Renal cortex interstitium (tissue), 11 donors: Measurements from ENCODE around the gene ILKAP. TPM values are rescaled to one million over a fixed set of nuclear protein-coding genes. Genes with fewer than 3 reads are reported as not detected.

Experiments
- DNase-seq, 11 donors: peaks; one replicate each; pipeline ENCODE4 v3.0.0-alpha.2; 2013; ENCODE audit warnings: low read depth in 9 of 11, low spot score in 4 of 11; ENCODE audit errors: extremely low read depth in 1 of 11
- polyA plus RNA-seq, 3 donors: library from polyadenylated mRNA; unstranded; fragments of 120-200 nt; gene quantifications; one replicate each; pipeline ENCODE4 v1.2.1, GENCODE V29; 2013; ENCODE audit not compliant: insufficient read length in 3 of 3

Gene ILKAP
- polyA plus RNA-seq, 3 donors: 42.5 to 53.3 (median 47.0) TPM

DNA sequence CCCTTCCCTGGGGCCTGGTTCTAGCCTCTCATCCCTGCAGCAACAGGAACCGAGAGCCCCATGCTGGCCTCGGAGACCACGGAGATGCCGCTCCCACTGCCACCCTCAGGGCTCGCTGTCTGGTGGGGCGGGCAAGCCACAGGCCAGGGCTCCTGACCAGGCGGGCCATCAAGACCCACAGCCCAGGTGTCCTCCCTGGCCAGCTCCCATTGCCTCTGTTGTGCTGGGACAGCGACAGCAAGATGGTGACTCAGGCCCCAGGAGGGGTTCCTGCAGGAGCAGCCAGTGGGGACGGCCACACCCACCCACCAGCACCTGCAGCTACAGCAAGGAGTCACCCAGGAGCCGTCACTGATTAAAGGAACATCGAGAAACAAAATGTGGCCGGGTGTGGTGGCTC lies 57.6 kb downstream of the ILKAP start:
- DNase-seq: no peak

DNA sequence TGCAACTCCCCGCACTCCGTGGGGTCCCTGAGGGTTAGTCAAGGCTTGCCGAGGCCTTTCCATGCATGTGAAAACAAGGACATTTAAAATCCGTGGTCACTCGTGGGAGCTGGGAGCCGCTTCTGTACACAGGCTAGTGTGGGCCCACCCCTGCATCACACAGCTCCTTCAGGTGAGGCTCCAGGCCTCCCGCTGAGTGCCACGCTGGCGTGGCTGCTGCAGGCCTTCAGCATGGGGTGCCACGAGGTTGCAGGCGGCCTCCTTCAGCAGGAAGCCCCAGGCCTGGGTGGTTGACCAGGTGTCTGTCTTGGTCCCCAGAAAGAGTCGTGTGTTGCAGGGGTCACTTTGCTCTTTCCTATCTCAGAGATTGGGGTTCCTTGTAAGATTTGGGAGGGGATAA lies 58.4 kb downstream of the ILKAP start:
- no peak for DNase-seq

DNA sequence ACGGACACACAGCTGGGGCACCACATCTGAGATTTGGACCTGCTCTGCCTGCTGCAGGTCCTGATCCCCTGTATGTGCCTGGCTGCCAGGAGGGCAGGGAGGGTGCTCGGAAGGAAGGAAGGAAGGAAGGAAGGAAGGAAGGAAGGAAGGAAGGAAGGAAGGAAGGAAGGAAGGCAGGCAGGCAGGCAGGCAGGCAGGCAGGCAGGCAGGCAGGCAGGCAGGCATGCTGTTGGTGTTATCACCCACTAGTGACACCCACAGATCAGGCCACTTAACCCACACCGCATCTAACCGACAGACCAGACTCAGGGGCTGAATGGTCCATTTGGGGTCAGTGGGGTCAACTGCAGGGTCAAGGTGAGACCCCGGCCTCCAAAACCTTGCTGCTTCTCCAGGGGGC lies 59.2 kb downstream of the ILKAP start:
- no peak for DNase-seq

GRCh38 chr2:238143239-238143951 lies 60.1 kb downstream of the ILKAP start:
- DNase-seq: no peak

DNA sequence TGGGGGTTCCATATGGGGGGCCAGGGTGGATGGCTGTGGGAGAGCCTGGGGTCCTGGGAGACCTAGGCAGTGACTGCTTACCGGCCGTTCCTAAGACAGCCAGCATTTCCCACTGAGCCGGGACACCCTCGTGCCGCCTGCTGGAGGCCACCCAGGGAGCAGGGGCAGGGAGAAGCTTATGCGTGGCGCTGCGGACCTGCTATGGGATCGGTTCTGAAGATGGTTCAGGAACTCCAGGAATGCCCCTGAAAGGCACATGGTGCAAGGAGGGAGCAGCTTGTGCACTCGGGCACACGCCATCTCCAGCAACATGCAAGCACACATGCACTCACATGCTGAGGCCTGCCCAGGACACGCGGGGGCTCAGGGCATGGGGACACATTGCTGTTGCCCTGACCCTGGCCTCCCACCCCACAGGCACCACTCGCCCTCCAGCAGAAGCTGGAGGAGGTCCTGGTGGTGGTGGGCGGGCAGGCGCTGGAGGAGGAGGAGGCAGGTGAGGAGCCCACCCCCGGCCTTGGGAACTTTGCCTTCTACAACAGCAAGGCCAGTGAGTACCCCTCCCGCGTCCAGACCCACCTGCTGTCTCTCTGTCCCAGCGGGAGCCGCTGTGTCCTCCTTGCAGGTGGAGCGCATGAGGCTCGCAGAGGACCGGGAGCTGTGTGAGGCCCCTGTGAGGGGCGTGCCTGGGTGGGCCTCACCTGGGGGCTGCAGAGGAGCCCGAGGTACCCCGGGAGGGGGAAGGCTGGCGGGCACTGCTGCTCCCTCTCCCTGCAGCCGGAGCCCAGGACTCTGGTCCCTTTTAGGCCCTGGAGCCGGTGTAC lies 60.9 kb downstream of the ILKAP start:
- no peak for DNase-seq

GRCh38 chr2:238141541-238142318 lies 61.8 kb downstream of the ILKAP start:
- no peak for DNase-seq

- no peak for DNase-seq
Observed at GRCh38 chr2:238140721-238141540, 62.6 kb downstream of the ILKAP start.

DNA sequence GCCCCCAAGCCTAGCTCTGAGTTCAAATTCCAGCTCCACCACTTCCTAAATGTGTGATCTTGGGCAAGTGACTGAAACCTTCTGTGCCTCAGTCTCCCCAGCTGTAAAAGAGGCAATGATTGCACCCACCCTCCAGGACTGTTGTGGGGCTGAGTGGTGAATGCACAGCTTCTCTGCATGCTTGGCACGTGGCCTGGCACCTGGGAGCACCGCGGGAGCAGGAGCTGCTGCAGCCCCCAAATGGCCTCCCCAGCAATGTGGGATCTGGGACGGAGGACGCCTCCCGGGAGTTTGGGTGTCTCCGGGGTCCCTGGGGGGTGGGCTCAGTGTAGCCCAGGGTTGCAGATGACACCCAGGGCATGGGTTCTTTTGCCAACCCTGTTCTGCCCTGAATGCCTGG lies 63.5 kb downstream of the ILKAP start:
- no peak for DNase-seq

DNA sequence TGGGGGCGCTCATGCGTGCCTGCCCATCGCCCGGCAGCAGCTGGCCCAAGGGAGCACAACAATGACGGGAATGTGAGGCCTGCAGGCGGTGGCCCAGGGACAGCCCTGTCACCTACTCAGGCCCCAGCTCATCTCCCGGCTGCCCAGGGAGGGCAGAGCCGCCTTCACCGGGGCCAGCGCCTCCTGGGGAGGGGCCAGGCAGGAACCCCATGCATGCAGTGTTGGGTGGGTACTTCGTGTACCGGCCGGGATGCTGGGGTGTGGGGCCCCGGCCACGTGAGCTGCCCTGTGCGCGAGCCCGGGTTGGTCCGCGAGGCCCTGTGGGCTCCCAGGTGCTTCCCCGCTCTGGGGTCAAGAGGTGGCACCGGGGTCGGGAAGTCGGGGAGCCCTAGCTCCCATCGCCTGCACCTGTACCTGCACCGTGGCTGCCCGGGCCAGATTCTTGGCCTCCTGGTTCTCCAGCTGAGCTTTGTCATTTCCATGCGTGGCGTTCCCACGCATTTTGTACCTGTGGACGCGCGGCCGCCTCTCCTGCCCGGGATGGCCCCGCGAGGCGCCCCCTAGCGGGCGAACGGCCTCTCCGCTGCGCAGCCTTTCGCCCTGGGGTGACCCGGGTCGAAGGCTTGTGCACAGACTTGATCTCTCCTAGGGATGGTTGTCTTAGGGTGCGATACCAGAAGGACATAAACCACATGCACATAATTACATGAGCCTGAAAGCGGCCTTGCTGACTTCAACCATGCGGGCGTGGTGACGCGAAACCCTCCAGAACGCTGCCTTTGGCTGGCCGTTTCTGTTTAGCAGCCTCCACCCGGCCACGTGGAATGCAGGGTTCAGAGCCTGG lies 64.1 kb downstream of the ILKAP start:
- no peak for DNase-seq

GRCh38 chr2:238138331-238139195 lies 64.9 kb downstream of the ILKAP start, which contains the start of gene KLHL30:
KLHL30 (plus strand) TSS chr2:238138668; CDS start chr2:238140755, 2,087 bp downstream.
- DNase-seq: no peak

DNA sequence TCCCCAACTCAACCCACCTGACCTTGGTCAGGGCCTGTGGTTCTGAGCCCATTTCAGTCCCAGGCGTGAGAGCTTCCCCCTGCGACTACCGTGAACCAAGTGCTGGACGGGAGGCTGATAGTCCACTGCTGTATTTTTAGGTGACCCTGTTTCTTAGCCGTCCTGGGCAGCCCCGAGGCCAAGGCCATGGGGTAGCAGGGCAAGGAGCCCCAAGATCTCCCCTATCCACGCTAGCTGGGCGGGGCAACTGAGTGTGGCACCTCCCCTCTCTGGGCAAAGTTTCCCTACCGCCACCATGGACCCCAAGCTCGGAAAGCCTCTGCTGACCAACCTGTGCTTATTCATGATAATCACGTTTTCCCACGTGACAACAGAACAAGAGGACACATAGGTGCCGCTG lies 65.6 kb downstream of the ILKAP start:
- no peak for DNase-seq

DNA sequence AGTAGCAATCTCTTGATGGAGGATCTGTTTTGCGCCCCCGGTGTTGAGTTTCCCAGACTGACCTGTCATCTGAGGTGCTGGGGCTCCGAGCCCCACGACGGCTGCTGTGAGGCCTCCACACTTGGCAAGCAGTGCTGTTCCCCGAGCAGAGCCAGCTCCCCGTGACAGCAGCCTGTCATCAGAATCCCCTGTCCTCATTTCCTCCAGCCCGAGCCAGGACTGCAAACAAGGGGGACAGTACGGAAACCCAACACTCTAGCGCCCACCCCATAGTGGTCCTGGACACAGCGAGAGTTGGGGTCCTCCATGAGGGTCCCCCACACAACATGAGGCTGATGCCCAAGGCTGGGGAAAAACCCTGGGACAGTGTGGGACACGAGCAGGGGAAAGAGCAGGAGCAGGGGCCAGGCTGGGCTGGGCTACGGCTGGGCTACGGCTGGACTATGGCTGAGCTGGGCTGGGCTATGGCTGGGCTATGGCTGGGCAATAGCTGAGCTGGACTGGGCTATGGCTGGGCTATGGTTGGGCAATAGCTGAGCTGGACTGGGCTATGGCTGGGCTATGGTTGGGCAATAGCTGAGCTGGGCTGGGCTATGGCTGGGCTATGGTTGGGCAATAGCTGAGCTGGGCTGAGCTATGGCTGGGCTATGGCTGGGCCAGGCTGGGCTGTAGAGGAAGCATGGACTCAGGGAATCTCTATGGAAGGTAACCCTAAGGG lies 66.5 kb downstream of the ILKAP start:
- no peak for DNase-seq

- DNase-seq: no peak
Observed at GRCh38 chr2:238135601-238136150, 67.8 kb downstream of the ILKAP start.

DNA sequence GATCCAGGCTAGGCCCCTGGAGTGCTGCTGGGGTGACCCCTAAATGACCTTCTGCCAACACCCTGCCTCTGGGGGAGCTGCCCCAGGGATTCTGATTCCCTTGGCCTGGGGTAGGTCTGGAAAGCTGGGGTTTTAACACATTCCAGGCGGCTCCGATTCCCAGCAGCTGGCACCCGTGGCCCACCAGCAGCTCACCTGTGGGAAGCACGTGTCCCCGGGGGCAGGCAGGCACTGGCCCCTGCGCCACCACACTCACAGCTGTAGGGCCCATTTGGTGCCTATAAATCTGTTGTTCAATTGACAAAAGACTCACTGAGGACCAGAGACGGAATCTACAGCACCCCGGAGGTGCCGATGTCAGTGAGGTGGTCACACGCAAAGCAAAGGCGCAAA lies 69.1 kb downstream of the ILKAP start:
- no peak for DNase-seq

DNA sequence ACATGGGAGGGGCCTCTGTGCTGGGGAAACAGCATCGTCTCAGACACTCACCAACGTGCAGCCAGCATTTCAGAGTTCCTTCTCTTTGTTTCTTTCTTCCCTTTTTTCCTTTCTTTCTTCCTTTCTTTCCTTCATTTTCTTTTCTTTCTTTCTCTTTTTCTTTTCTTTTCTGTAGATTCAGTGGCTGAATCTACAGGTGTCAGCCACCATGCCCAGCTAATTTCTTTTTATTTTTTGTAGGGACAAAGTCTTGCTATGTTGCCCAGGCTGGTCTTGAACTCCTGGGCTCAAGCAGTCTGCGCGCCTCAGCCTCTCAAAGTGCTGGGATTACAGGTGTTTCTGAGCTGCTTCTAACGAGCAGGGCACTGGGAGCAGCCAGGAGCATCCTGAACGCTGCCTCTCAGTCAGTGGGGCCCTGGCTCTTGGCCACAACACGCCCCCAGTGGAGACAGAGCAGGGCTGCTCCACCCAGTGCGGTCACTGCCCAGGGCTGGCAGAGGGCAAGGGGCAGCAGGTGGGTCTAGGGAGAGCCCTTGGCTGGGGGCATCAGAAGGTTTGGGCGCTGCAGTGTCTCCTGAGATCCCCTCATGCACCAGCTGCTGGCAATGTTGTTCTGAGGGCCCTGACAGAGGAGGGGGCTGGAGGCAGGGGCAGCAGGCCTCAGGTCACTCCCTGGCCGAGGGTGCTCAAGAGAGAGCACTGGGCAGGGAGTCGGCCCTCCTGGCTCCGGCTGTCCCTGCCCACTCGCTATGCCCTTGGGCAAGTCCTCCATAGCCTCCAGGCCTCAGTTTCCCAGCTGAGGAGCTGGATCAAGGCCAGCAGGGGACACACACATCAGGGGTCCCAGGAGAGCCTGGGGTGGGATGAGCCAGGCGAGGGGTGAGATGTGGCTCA lies 69.7 kb downstream of the ILKAP start:
- no peak for DNase-seq
